ENCODE measurements around the gene SETDB2.

- TF ChIP-seq EZH2 (IDR thresholded peaks at IDR 0.05; ENCODE audit: insufficient read depth, poor library complexity, severe bottlenecking) (no peak), EZH2phosphoT487 (IDR thresholded peaks at IDR 0.05; ENCODE audit: insufficient read depth, low read depth) (no peak)
Measured at GRCh38 chr13:49395451-49395865, 48.6 kb upstream of the SETDB2 start.
